GM12878 (cell line): ENCODE results near the gene ZFR. TPM values are rescaled to one million over a fixed set of nuclear protein-coding genes. Genes with fewer than 3 reads are reported as not detected.
A peak's percentile ranks its signal among the peaks of the same experiment; 100 is the strongest.

ENCODE experiments used
- ATAC-seq: fragments of 200-7000 bp; cut with Tn5 transposase; 3 replicates; pipeline ENCODE4 v1.9.1; 2020; ENCODE audit warnings: mild to moderate bottlenecking, moderate library complexity
- Bru-seq: library from RNA; stranded (reverse); fragments of 400-500 nt; gene quantifications from one replicate; lab custom pipeline; 2021; lab: Mats Ljungman, UMichigan
- BruChase-seq, 2 experiments: library from RNA; stranded (reverse); fragments of 400-500 nt; gene quantifications; one replicate each; lab custom pipeline; 2021; lab: Mats Ljungman, UMichigan
- BruUV-seq: library from RNA; stranded (reverse); fragments of 400-500 nt; replicated peaks from 2 replicates; lab custom pipeline; 2021; lab: Mats Ljungman, UMichigan
- CTCF ChIA-PET: fragments of 300-600 bp; sonication (Branson Sonifier 250); formaldehyde crosslinking; extraction: SDS; loops from one replicate; lab custom pipeline; 2021; ENCODE audit warnings: inconsistent platforms; lab: Yijun Ruan, JAX
- POLR2A ChIA-PET: fragments of 350-600 bp; formaldehyde crosslinking; extraction: SDS; loops from one replicate; lab custom pipeline; 2021; ENCODE audit warnings: inconsistent platforms; lab: Charles Lee
- RAD21 ChIA-PET: fragments of 300-600 bp; sonication (Branson Sonifier 250); formaldehyde crosslinking; loops from one replicate; lab custom pipeline; 2023; ENCODE audit warnings: antibody characterized with exemption; ENCODE audit not compliant: unreplicated experiment; lab: Charles Lee
- SMC1A ChIA-PET: fragments of 300-600 bp; sonication (Branson Sonifier 250); formaldehyde crosslinking; loops from one replicate; lab custom pipeline; 2023; ENCODE audit not compliant: unreplicated experiment, uncharacterized antibody; lab: Charles Lee
- DNase-seq: peaks from one replicate; pipeline ENCODE4 v3.0.0-alpha.2; 2011; ENCODE audit warnings: low read depth, low spot score
- FAIRE-seq: peaks from 3 replicates; lab custom pipeline; 2011; peaks lifted over from hg19 to GRCh38; lab: Jason Lieb, UNC
- H2AFZ ChIP-seq: 2 replicates; pipeline ENCODE4 v1.6.0; 2011; ENCODE audit warnings: low read depth, low read length, control low read depth; ENCODE audit not compliant: control insufficient read depth
- H3K27ac ChIP-seq: 2 replicates; pipeline ENCODE4 v1.5.1; 2011; ENCODE audit warnings: control low read depth; ENCODE audit not compliant: control insufficient read depth, insufficient read depth
- H3K27me3 ChIP-seq, 2 experiments: replicated peaks in 1 of 2; 2 replicates each; pipeline versions ENCODE4 v1.6.0 to v1.6.1; 2011; ENCODE audit warnings: low read length in 1 of 2; ENCODE audit not compliant: control insufficient read depth in 2 of 2, insufficient read depth in 2 of 2
- H3K36me3 ChIP-seq, 2 experiments: 2 replicates each; pipeline ENCODE4 v1.5.1; 2011; ENCODE audit warnings: low read length in 1 of 2; ENCODE audit not compliant: control insufficient read depth in 2 of 2, insufficient read depth in 2 of 2
- H3K4me1 ChIP-seq: 2 replicates; pipeline ENCODE4 v1.6.1; 2011; ENCODE audit warnings: mild to moderate bottlenecking, low read length, moderate library complexity, mixed read lengths; ENCODE audit not compliant: control insufficient read depth, insufficient read depth
- H3K4me2 ChIP-seq: 2 replicates; pipeline ENCODE4 v1.6.0; 2011; ENCODE audit warnings: control low read depth; ENCODE audit not compliant: control insufficient read depth, insufficient read depth
- H3K4me3 ChIP-seq: fragments of 200-600 bp; sonication (generic); 2 replicates; pipeline ENCODE4 v1.5.1; 2016
- H3K79me2 ChIP-seq: 2 replicates; pipeline ENCODE4 v1.6.0; 2011; ENCODE audit warnings: low read length; ENCODE audit not compliant: control insufficient read depth, insufficient read depth
- H3K9ac ChIP-seq: 2 replicates; pipeline ENCODE4 v1.8.0; 2011; ENCODE audit warnings: low read length, control low read depth, mixed read lengths; ENCODE audit not compliant: control insufficient read depth, insufficient read depth
- H3K9me3 ChIP-seq: replicated peaks from 3 replicates; pipeline ENCODE4 v1.5.1; 2011; ENCODE audit warnings: mild to moderate bottlenecking, low read length; ENCODE audit not compliant: control insufficient read depth, insufficient read depth
- H4K20me1 ChIP-seq: 2 replicates; pipeline ENCODE4 v1.6.0; 2011; ENCODE audit not compliant: control insufficient read depth, insufficient read depth
- CBX3 ChIP-seq: fragments of 200-600 bp; sonication (generic); IDR thresholded peaks from 2 replicates; pipeline ENCODE4 v1.6.1; 2016; ENCODE audit warnings: low read depth, borderline replicate concordance
- CHD1 ChIP-seq: IDR thresholded peaks from 2 replicates; pipeline ENCODE4 v1.6.1; 2012; ENCODE audit warnings: low read depth, low read length, improper control_type of control experiment
- DPF2 ChIP-seq: fragments of 450-650 bp; IDR thresholded peaks from 2 replicates; pipeline ENCODE4 v1.6.1; 2017; ENCODE audit warnings: mild to moderate bottlenecking
- EP300 ChIP-seq, 2 experiments: fragments of 150-350 bp in 1 of 2; IDR thresholded peaks; 2 replicates each; pipeline ENCODE4 v1.6.1; 2011 to 2012; ENCODE audit warnings: low read depth in 2 of 2, low read length in 2 of 2, borderline replicate concordance in 1 of 2, improper control_type of control experiment in 1 of 2, inconsistent platforms in 1 of 2; ENCODE audit not compliant: control insufficient read depth in 1 of 2
- HDAC6 ChIP-seq: fragments of 200-600 bp; sonication (generic); IDR thresholded peaks from one replicate; pipeline ENCODE4 v1.8.0; 2017; ENCODE audit warnings: antibody characterized with exemption; ENCODE audit not compliant: unreplicated experiment
- IRF4 ChIP-seq: IDR thresholded peaks from 2 replicates; pipeline ENCODE4 v1.6.1; 2011; ENCODE audit warnings: low read depth, low read length
- NR2C2 ChIP-seq: IDR thresholded peaks from 2 replicates; pipeline ENCODE4 v1.6.1; 2011; ENCODE audit warnings: borderline replicate concordance, low read depth; ENCODE audit not compliant: control insufficient read depth, insufficient read length
- TBL1XR1 ChIP-seq: IDR thresholded peaks from 2 replicates; pipeline ENCODE4 v1.6.1; 2012; ENCODE audit warnings: low read depth, low read length, improper control_type of control experiment
- WGBS: methylation state at CpG from one replicate; pipeline ENCODE4 v1.1.6; 2016; ENCODE audit warnings: low lambda C conversion rate; ENCODE audit not compliant: insufficient replicate concordance, insufficient coverage; ENCODE audit errors: missing lambda C conversion rate; 5-methylcytosine and 5-hydroxymethylcytosine counted together
- in situ Hi-C: fragments of 300-500 bp; cut with MboI; formaldehyde crosslinking; loops from 9 replicates; pipeline ENCODE4 v1.14.3; 2018; ENCODE audit warnings: mixed read lengths
- intact Hi-C: fragments of 100-400 bp; cut with micrococcal nuclease; formaldehyde crosslinking; loops from one replicate; pipeline ENCODE4 v1.14.2; 2022; ENCODE audit not compliant: unreplicated experiment
- long read RNA-seq, 2 experiments: library from polyadenylated mRNA; unstranded; transcript quantifications; one replicate each; pipeline ENCODE4 v2.0.0, GENCODE V29; 2019 to 2020
- polyA minus RNA-seq, 3 experiments: library from RNA; depleted of rRNA, polyadenylated mRNA; stranded (reverse); fragments of >200 nt; gene quantifications; 2 replicates each; pipeline ENCODE4 v1.2.3, GENCODE V29; 2011
- polyA plus RNA-seq, 11 experiments: library from polyadenylated mRNA; depleted of rRNA in 4 of 11; unstranded in 6 of 11; stranded (reverse) in 5 of 11; fragments of >200 nt; fragmentation: Nextera tagmentation in 4 of 11; fragmentation: Illumina TruSeq in 1 of 11; extraction: Ambion mirVana in 4 of 11; extraction: Trizol in 1 of 11; gene quantifications; 1 replicate in 1 of 11; 2 replicates in 10 of 11; pipeline versions ENCODE4 v1.2.1 to v1.2.3, GENCODE V29; 2011 to 2016; ENCODE audit warnings: inconsistent platforms in 2 of 11, missing spikeins in 2 of 11, low read depth in 1 of 11
- total RNA-seq, 4 experiments: library from RNA; depleted of rRNA in 3 of 4; stranded (reverse); fragments of >200 nt in 3 of 4; fragmentation: Illumina TruSeq in 1 of 4; extraction: Trizol in 1 of 4; gene quantifications; 2 replicates each; pipeline versions ENCODE4 v1.2.1 to v1.2.3, GENCODE V29; 2013 to 2021
- TF ChIP-seq, protein P1 (sequence below): IDR thresholded peaks from 2 replicates; pipeline ENCODE4 v1.6.1; 2011; ENCODE audit warnings: borderline replicate concordance, low read depth, mild to moderate bottlenecking, moderate library complexity, low read length; ENCODE audit not compliant: insufficient read depth, poor library complexity, severe bottlenecking
- TF ChIP-seq, protein P2 (sequence below): fragments of 450-650 bp; IDR thresholded peaks from 2 replicates; pipeline ENCODE4 v1.6.1; 2017; ENCODE audit warnings: borderline replicate concordance
- TF ChIP-seq, protein P3 (sequence below): fragments of 450-650 bp; IDR thresholded peaks from 2 replicates; pipeline ENCODE4 v1.6.1; 2018; ENCODE audit warnings: borderline replicate concordance, mild to moderate bottlenecking; ENCODE audit not compliant: partially characterized antibody

ZFR gene
- total RNA-seq (2013; cell fraction: nucleolus; rRNA removed) = 95.1 and 99.1 TPM in 2 replicates
- total RNA-seq (2014; rRNA removed) = 75.9 and 79.8 TPM in 2 replicates
- 90.6 and 93.8 TPM in 2 replicates for total RNA-seq (2014; rRNA removed; fragmentation: Illumina TruSeq; extraction: Trizol)
- total RNA-seq (2021) = 52.7 and 54.8 TPM in 2 replicates
- polyA plus RNA-seq (2011; ENCODE audit: low read depth) = 15.9 TPM
- polyA plus RNA-seq (2011; rRNA removed) = 73.6 and 78.8 TPM in 2 replicates
- polyA plus RNA-seq (2011; cell fraction: cytosol; rRNA removed) = 66.5 and 103 TPM in 2 replicates
- polyA plus RNA-seq (2011; cell fraction: nucleus; rRNA removed) = 55.5 and 63.6 TPM in 2 replicates
- 23.1 and 28.6 TPM in 2 replicates for polyA plus RNA-seq (2012)
- polyA plus RNA-seq (2014; fragmentation: Illumina TruSeq; extraction: Trizol) = 69.8 and 75.4 TPM in 2 replicates
- 10 to 100 TPM; 33.7 to 37.1 TPM for polyA plus RNA-seq (2014; fragmentation: Nextera tagmentation; extraction: Ambion mirVana)
- polyA plus RNA-seq (2014; rRNA removed) = 40.1 and 45.5 TPM in 2 replicates
- polyA plus RNA-seq (2016; fragmentation: Nextera tagmentation; extraction: Ambion mirVana) = 10 to 100 TPM; 86.3 to 89.6 TPM
- polyA minus RNA-seq (2011; rRNA and poly(A)+ RNA removed) = 160 and 204 TPM in 2 replicates
- 34.9 and 42.0 TPM in 2 replicates for polyA minus RNA-seq (2011; cell fraction: cytosol; rRNA and poly(A)+ RNA removed)
- 27.3 and 57.4 TPM in 2 replicates for polyA minus RNA-seq (2011; cell fraction: nucleus; rRNA and poly(A)+ RNA removed)
- percentile 92 among the genes with signal in this experiment for Bru-seq, nascent RNA
- percentile 93 among the genes with signal in this experiment for BruChase-seq, experiment 1, labeled RNA remaining after a 6-hour chase
- percentile 93 among the genes with signal in this experiment for BruChase-seq, experiment 2, labeled RNA remaining after a 2-hour chase
- long read RNA-seq, experiment 1, full-length matches to known transcripts = 23 of 46 reads
- long read RNA-seq, experiment 1, partial matches to known transcripts = 17 of 46 reads
- long read RNA-seq, experiment 1, other reads (novel, unspliced or antisense) = 6 of 46 reads
- long read RNA-seq, experiment 2, full-length matches to known transcripts = 22 of 125 reads
- long read RNA-seq, experiment 2, partial matches to known transcripts = 59 of 125 reads
- long read RNA-seq, experiment 2, other reads (novel, unspliced or antisense) = 44 of 125 reads

DNA sequence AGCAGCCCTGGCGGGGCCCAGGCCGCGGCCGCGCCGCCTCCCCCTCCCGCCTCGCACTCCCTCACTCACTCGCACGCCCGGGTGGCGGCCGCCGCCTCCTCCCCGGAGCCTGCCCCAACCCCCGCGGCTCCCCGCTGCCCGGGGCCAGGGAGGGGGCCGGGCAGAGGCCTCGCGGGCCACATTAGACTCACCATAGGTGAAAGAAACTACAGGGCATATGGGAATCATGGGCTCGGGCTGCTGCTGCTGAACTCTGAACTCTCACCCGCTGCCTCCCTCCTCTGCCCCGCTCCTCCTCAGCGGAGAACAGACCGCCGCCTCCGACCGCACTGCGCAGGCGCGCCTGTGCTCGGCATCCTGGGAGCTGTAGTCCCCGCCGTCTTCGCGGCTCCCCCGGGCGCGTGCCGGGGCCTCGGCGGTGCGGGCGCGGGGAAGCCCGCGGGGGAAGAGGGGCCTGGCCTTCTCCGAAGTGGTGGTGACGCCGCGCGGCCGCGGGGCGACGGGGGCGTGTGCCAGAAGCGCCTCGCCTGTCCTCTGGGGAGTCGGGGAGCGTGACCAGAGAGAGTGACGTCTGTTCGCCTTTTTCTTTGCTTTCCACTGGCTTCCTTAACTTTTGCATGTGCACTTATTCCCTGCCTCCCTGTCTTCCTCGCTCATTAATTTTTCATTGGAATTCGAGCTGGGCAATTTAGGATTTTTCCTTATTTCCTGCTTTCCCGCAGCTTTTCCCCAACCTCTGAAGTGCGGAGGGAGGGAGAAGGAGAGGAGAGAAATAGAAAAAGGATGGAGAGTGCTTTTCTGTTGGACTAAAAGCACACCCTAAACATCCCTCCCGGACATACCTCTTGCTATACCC lies at the start of gene ZFR:
Gene ZFR, minus strand, starts transcription at position 310 of the 856 bp plus-strand sequence. Its CDS starts 82 bp downstream, at position 228.
- WGBS = 5% methylated on average over 54 of the region's 70 CpGs
- CTCF ChIA-PET = interaction anchor here (0.6 to 1.4 kb wide), 3 partner anchors 143 to 168 kb away, joined by 3 to 4 read pairs (median 3); no protein-coding TSS in a partner anchor
- POLR2A ChIA-PET = interaction anchor here (0.9 to 1.4 kb wide), 2 partner anchors 145 to 148 kb away, joined by 3 to 4 read pairs; no protein-coding TSS in a partner anchor
- intact Hi-C loops (loop anchor here (5.0 kb wide), 2 partner anchors 153 to 272 kb away; partner anchors contain the start of gene GOLPH3), in situ Hi-C loops (no loop called here)
- Histone ChIP-seq H3K4me1 (peaks cover 14% of the 10 kb centered on the region), H3K79me2 (peaks cover 49% of the 10 kb centered on the region), H3K9me3 (no peaks in the 10 kb centered on the region; the same call in 2 of the 3 replicates), H3K27ac (peak within 1 kb of the TSS; percentile 86), H3K9ac (peak within 1 kb of the TSS; percentile 83), H3K4me2 (peak within 1 kb of the TSS; percentile 93), H3K4me3 (peak within 1 kb of the TSS; percentile 82), H2AFZ (peak within 1 kb of the TSS; percentile 80), H3K36me3 (no peaks in the 10 kb centered on the region), H3K27me3 (no peaks in the 10 kb centered on the region; a peak in 1 of 4 replicates), H4K20me1 (no peaks in the 10 kb centered on the region)
- no TSS peak for BruUV-seq
- peak; percentile 60 for DNase-seq
- RAD21 ChIA-PET = no interaction called here
- SMC1A ChIA-PET = interaction anchor here (1.3 kb wide), 1 partner anchor 138 kb away, joined by 3 read pairs; no protein-coding TSS in a partner anchor
- FAIRE-seq = peak; percentile 65
- peak; percentile 90 for ATAC-seq
- no peak for TF ChIP-seq EP300 (IDR thresholded peaks at IDR 0.05; ENCODE audit: borderline replicate concordance in 1 of 2, control insufficient read depth in 1 of 2, low read depth in 2 of 2, low read length in 2 of 2)
- TF ChIP-seq, protein P1, sequence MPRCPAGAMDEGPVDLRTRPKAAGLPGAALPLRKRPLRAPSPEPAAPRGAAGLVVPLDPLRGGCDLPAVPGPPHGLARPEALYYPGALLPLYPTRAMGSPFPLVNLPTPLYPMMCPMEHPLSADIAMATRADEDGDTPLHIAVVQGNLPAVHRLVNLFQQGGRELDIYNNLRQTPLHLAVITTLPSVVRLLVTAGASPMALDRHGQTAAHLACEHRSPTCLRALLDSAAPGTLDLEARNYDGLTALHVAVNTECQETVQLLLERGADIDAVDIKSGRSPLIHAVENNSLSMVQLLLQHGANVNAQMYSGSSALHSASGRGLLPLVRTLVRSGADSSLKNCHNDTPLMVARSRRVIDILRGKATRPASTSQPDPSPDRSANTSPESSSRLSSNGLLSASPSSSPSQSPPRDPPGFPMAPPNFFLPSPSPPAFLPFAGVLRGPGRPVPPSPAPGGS = peak; percentile 23
- TF ChIP-seq, protein P2, sequence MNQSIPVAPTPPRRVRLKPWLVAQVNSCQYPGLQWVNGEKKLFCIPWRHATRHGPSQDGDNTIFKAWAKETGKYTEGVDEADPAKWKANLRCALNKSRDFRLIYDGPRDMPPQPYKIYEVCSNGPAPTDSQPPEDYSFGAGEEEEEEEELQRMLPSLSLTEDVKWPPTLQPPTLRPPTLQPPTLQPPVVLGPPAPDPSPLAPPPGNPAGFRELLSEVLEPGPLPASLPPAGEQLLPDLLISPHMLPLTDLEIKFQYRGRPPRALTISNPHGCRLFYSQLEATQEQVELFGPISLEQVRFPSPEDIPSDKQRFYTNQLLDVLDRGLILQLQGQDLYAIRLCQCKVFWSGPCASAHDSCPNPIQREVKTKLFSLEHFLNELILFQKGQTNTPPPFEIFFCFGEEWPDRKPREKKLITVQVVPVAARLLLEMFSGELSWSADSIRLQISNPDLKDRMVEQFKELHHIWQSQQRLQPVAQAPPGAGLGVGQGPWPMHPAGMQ = no peak
- TF ChIP-seq, protein P3, sequence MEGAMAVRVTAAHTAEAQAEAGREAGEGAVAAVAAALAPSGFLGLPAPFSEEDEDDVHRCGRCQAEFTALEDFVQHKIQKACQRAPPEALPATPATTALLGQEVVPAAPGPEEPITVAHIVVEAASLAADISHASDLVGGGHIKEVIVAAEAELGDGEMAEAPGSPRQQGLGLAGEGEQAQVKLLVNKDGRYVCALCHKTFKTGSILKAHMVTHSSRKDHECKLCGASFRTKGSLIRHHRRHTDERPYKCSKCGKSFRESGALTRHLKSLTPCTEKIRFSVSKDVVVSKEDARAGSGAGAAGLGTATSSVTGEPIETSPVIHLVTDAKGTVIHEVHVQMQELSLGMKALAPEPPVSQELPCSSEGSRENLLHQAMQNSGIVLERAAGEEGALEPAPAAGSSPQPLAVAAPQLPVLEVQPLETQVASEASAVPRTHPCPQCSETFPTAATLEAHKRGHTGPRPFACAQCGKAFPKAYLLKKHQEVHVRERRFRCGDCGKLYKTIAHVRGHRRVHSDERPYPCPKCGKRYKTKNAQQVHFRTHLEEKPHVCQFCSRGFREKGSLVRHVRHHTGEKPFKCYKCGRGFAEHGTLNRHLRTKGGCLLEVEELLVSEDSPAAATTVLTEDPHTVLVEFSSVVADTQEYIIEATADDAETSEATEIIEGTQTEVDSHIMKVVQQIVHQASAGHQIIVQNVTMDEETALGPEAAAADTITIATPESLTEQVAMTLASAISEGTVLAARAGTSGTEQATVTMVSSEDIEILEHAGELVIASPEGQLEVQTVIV = no peak
- TF ChIP-seq CHD1 = no peak
- no peak; the same call in 1 of the 2 replicates for TF ChIP-seq TBL1XR1
- no peak for TF ChIP-seq HDAC6
- peak; percentile 65; the same call in 1 of the 2 replicates for TF ChIP-seq DPF2
- TF ChIP-seq IRF4 = no peak
- peak; percentile 75 for TF ChIP-seq NR2C2
- TF ChIP-seq CBX3 = no peak
